HepG2 (cell line): ENCODE data around the gene LCN2. TPM values are rescaled to one million over a fixed set of nuclear protein-coding genes. Genes with fewer than 3 reads are reported as not detected.

Source experiments
- LCORL ChIP-seq, 2 experiments: fragments of 450-650 bp in 1 of 2; sonication (generic) in 1 of 2; formaldehyde crosslinking in 1 of 2; IDR thresholded peaks; 2 replicates each; pipeline versions ENCODE4 v1.5.0 to v1.6.1; 2017 to 2020; ENCODE audit warnings: antibody characterized with exemption in 1 of 2, missing genetic modification reagents in 1 of 2
- SIN3A ChIP-seq: IDR thresholded peaks from 2 replicates; pipeline ENCODE4 v1.6.1; 2011; ENCODE audit warnings: low read depth, mild to moderate bottlenecking, control low read depth, low read length, borderline replicate concordance
- TSC22D2 ChIP-seq: sonication (generic); formaldehyde crosslinking; IDR thresholded peaks from 2 replicates; pipeline ENCODE4 v1.5.1; 2020; ENCODE audit warnings: missing genetic modification reagents, mild to moderate bottlenecking, borderline replicate concordance
- ZNF142 ChIP-seq: sonication (generic); formaldehyde crosslinking; IDR thresholded peaks from 2 replicates; pipeline ENCODE4 v1.4.0; 2020; ENCODE audit warnings: missing genetic modification reagents
- polyA plus RNA-seq, 8 experiments: library from polyadenylated mRNA; depleted of rRNA in 3 of 8; stranded (reverse) in 7 of 8; unstranded in 1 of 8; fragments of >200 nt; fragmentation: Illumina TruSeq in 4 of 8; extraction: Trizol in 4 of 8; gene quantifications; 2 replicates each; pipeline versions ENCODE4 v1.2.1 to v1.2.3, GENCODE V29; 2011 to 2016; ENCODE audit warnings: low read depth in 4 of 8, missing spikeins in 1 of 8, mixed read lengths in 1 of 8; ENCODE audit not compliant: insufficient read depth in 1 of 8
- total RNA-seq, 5 experiments: library from RNA; depleted of rRNA; stranded (reverse); fragments of >200 nt; fragmentation: Illumina TruSeq; extraction: Trizol; gene quantifications; 2 replicates each; pipeline ENCODE4 v1.2.3, GENCODE V29; 2016; ENCODE audit warnings: low read depth in 1 of 5

The LCN2 gene
- total and polyA plus RNA-seq, 2 of the 13 experiments (the other 11 are each of a cell fraction or from before 2014, with no cell fraction given) = 0.38 to 1.4 TPM

GRCh38 chr9:128149951-128150593 lies 819 bp downstream of the LCN2 start (continued):
- TF ChIP-seq TSC22D2 (CRISPR knock-in tag) (no peak), LCORL (IDR thresholded peaks at IDR 0.05) (no peak), LCORL (CRISPR knock-in tag; IDR thresholded peaks at IDR 0.05) (no peak), SIN3A (no peak), ZNF142 (CRISPR knock-in tag) (no peak)
